K562 (cell line): Measurements from ENCODE around the gene AFF3. TPM values are rescaled to one million over a fixed set of nuclear protein-coding genes. Genes with fewer than 3 reads are reported as not detected.

Experiments
- ATAC-seq: fragments of 200-7000 bp; cut with Tn5 transposase; 3 replicates; pipeline ENCODE4 v1.9.1; 2020; ENCODE audit warnings: moderate library complexity
- BruUV-seq: library from RNA; stranded (reverse); fragments of 400-500 nt; replicated peaks from 2 replicates; lab custom pipeline; 2021; lab: Mats Ljungman, UMichigan
- CTCF ChIA-PET: fragments of 300-600 bp; formaldehyde crosslinking; extraction: SDS; loops from one replicate; lab custom pipeline; 2021; ENCODE audit warnings: low intra/inter-chr PET ratio; lab: Yijun Ruan, JAX
- POLR2A ChIA-PET: fragments of 300-600, 350-650 bp; sonication (Branson Sonifier 250); formaldehyde crosslinking; extraction: SDS; loops from one replicate; lab custom pipeline; 2021; ENCODE audit warnings: antibody characterized with exemption, inconsistent platforms; lab: Yijun Ruan, JAX
- DNase-seq, 4 experiments: peaks; one replicate each; pipeline versions ENCODE4 v3.0.0 to v3.0.0-alpha.2; 2011 to 2018; ENCODE audit warnings: low spot score in 3 of 4, mixed read lengths in 3 of 4; ENCODE audit errors: extremely low read depth in 1 of 4
- FAIRE-seq: peaks from 2 replicates; lab custom pipeline; 2011; peaks lifted over from hg19 to GRCh38; lab: Jason Lieb, UNC
- H2AFZ ChIP-seq: 2 replicates; pipeline ENCODE4 v1.6.0; 2011; ENCODE audit warnings: low read depth, low read length, control low read depth, inconsistent platforms
- H3K27ac ChIP-seq: fragments of 200-600 bp; 3 replicates; pipeline ENCODE4 v1.8.0; 2011; ENCODE audit warnings: low read depth, mild to moderate bottlenecking, control low read depth, inconsistent platforms, low read length, moderate library complexity, mixed read lengths; ENCODE audit errors: extremely low read depth
- H3K27me3 ChIP-seq, 2 experiments: fragments of 300-600 bp in 1 of 2; 2 replicates in 1 of 2; 3 replicates in 1 of 2; pipeline versions ENCODE4 v1.6.0 to v1.8.0; 2011; ENCODE audit warnings: inconsistent platforms in 2 of 2, low read length in 2 of 2, mild to moderate bottlenecking in 1 of 2, mixed read lengths in 1 of 2, moderate library complexity in 1 of 2; ENCODE audit not compliant: control insufficient read depth in 2 of 2, insufficient read depth in 2 of 2
- H3K36me3 ChIP-seq: fragments of 300-600 bp; 3 replicates; pipeline ENCODE4 v1.8.0; 2011; ENCODE audit warnings: mild to moderate bottlenecking, low read length, inconsistent platforms; ENCODE audit not compliant: control insufficient read depth, insufficient read depth
- H3K4me1 ChIP-seq, 2 experiments: fragments of 200-600 bp in 1 of 2; replicated peaks in 1 of 2; 2 replicates in 1 of 2; 3 replicates in 1 of 2; pipeline versions ENCODE4 v1.5.1 to v1.8.0; 2011; ENCODE audit warnings: inconsistent platforms in 2 of 2, low read length in 2 of 2, mild to moderate bottlenecking in 1 of 2, mixed read lengths in 1 of 2, moderate library complexity in 1 of 2; ENCODE audit not compliant: control insufficient read depth in 2 of 2, insufficient read depth in 2 of 2
- H3K4me2 ChIP-seq: 2 replicates; pipeline ENCODE4 v1.6.1; 2011; ENCODE audit warnings: low read length, control low read depth, inconsistent platforms, mixed read lengths; ENCODE audit not compliant: insufficient read depth
- H3K4me3 ChIP-seq: fragments of 200-600 bp; sonication (generic), shearing (Covaris generic); 2 replicates; pipeline ENCODE4 v1.5.1; 2016; ENCODE audit warnings: control low read depth, inconsistent platforms
- H3K79me2 ChIP-seq: fragments of 200-600 bp; 3 replicates; pipeline ENCODE4 v1.8.0; 2011; ENCODE audit warnings: low read length, inconsistent platforms; ENCODE audit not compliant: control insufficient read depth, insufficient read depth
- H3K9ac ChIP-seq, 2 experiments: 2 replicates each; pipeline versions ENCODE4 v1.6.0 to v1.6.1; 2011; ENCODE audit warnings: low read depth in 2 of 2, low read length in 2 of 2, control low read depth in 1 of 2, inconsistent platforms in 1 of 2, mild to moderate bottlenecking in 1 of 2, mixed read lengths in 1 of 2; ENCODE audit not compliant: insufficient read depth in 1 of 2
- H3K9me1 ChIP-seq: one replicate; pipeline ENCODE4 v1.6.0; 2011; ENCODE audit warnings: inconsistent platforms, mild to moderate bottlenecking, low read length, moderate library complexity; ENCODE audit not compliant: control insufficient read depth, insufficient read depth
- H3K9me3 ChIP-seq: replicated peaks from 2 replicates; pipeline ENCODE4 v1.5.1; 2011; ENCODE audit warnings: low read depth, low read length, inconsistent platforms; ENCODE audit not compliant: control insufficient read depth, insufficient read depth
- H4K20me1 ChIP-seq: replicated peaks from 2 replicates; pipeline ENCODE4 v1.6.1; 2011; ENCODE audit warnings: low read length, inconsistent platforms, mixed read lengths; ENCODE audit not compliant: control insufficient read depth, insufficient read depth
- FOXJ2 ChIP-seq: fragments of 200-800 bp; sonication (Bioruptor generic); IDR thresholded peaks from 2 replicates; pipeline ENCODE4 v1.6.1; 2016; ENCODE audit warnings: missing genetic modification characterization, missing compliant biosample characterization
- GATA2 ChIP-seq: sonication (generic); formaldehyde crosslinking; IDR thresholded peaks from 2 replicates; pipeline ENCODE4 v1.4.0; 2020; ENCODE audit warnings: mild to moderate bottlenecking, missing genetic modification reagents
- HIVEP1 ChIP-seq: fragments of 250-450 bp; sonication (Bioruptor Pico); IDR thresholded peaks from 2 replicates; pipeline ENCODE4 v1.4.0; 2020; ENCODE audit warnings: mild to moderate bottlenecking
- HNRNPL ChIP-seq: fragments of 200-400 bp; formaldehyde crosslinking; IDR thresholded peaks from 2 replicates; pipeline ENCODE4 v1.6.1; 2017; ENCODE audit warnings: low read depth, mild to moderate bottlenecking, low read length
- KLF13 ChIP-seq: fragments of 450-650 bp; IDR thresholded peaks from 2 replicates; pipeline ENCODE4 v1.6.1; 2016; ENCODE audit warnings: missing genetic modification characterization, low read depth, mild to moderate bottlenecking, missing compliant biosample characterization, moderate library complexity, borderline replicate concordance
- NFYB ChIP-seq: IDR thresholded peaks from 2 replicates; pipeline ENCODE4 v1.6.1; 2011; ENCODE audit warnings: mild to moderate bottlenecking, moderate library complexity; ENCODE audit not compliant: insufficient read length; ENCODE audit errors: extremely low read depth
- YBX1 ChIP-seq: fragments of 450-650 bp; IDR thresholded peaks from 2 replicates; pipeline ENCODE4 v1.7.1; 2016; ENCODE audit warnings: mild to moderate bottlenecking
- ZBTB17 ChIP-seq: fragments of 450-650 bp; formaldehyde crosslinking; IDR thresholded peaks from 2 replicates; pipeline ENCODE4 v1.4.0; 2020; ENCODE audit warnings: mild to moderate bottlenecking
- ZNF280A ChIP-seq: fragments of 450-650 bp; IDR thresholded peaks from 2 replicates; pipeline ENCODE4 v1.6.1; 2018; ENCODE audit warnings: mild to moderate bottlenecking, low read depth; ENCODE audit not compliant: partially characterized antibody
- WGBS: fragments of 100-300 bp; shearing (Covaris generic); methylation state at CpG from one replicate; pipeline ENCODE4 v1.1.6; 2016; ENCODE audit warnings: low coverage, mixed read lengths; ENCODE audit not compliant: insufficient coverage; ENCODE audit errors: missing lambda C conversion rate; 5-methylcytosine and 5-hydroxymethylcytosine counted together
- in situ Hi-C: fragments of 300-500 bp; cut with MboI; formaldehyde crosslinking; loops from 4 replicates; pipeline ENCODE4 v1.15.0; 2018; ENCODE audit warnings: inconsistent platforms, mixed read lengths
- intact Hi-C: fragments of 100-400 bp; cut with micrococcal nuclease; formaldehyde crosslinking; loops from 2 replicates; pipeline ENCODE4 v1.14.2; 2022
- polyA plus RNA-seq, 8 experiments: library from polyadenylated mRNA; depleted of rRNA in 4 of 8; stranded (reverse) in 5 of 8; unstranded in 3 of 8; fragments of >200 nt; fragmentation: Nextera tagmentation in 2 of 8; fragmentation: Illumina TruSeq in 1 of 8; extraction: Ambion mirVana in 2 of 8; extraction: Trizol in 1 of 8; gene quantifications; 2 replicates each; pipeline versions ENCODE4 v1.2.1 to v1.2.3, GENCODE V29; 2011 to 2014; ENCODE audit warnings: inconsistent platforms in 1 of 8, missing spikeins in 1 of 8
- total RNA-seq, 7 experiments: library from RNA; depleted of rRNA in 6 of 7; stranded (reverse); fragments of >200 nt in 6 of 7; fragmentation: Illumina TruSeq in 2 of 7; extraction: Trizol in 2 of 7; gene quantifications; 2 replicates each; pipeline versions ENCODE4 v1.2.1 to v1.2.3, GENCODE V29; 2011 to 2021; ENCODE audit warnings: low replicate concordance in 1 of 7

AFF3 gene
- total and polyA plus RNA-seq, 9 of the 15 experiments (the other 6 are each of a cell fraction or from before 2014, with no cell fraction given): 0.02 to 0.11 TPM; not detected in 7

DNA sequence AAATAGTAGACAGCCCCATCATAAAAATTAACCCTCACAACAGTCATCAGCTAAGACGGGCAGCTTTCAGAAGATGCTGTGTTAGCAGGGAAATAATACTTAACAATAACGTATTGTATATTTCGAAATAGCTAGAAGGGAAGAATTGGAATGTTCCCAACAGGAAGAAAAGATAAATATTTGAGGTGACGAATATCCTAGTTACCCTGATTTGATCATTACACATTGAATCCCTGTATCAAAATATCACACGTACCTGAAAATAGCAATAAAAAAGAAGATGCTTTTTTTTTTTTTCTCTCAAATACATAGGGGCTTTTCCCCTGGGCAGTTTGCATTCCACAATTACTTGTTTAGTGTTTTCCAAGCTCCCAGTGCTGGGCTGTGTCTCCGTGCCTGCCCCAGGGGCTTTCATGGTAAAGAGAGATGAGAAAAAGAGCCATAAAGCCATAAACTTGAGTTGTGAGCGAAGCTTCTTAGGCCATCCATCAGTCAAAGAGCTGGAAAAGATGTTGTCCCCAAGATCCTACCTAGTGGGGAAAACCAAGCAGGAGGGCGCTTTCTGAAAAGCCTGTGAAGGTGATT, 469.5 kb downstream of the AFF3 start (continued):
- no peak for TF ChIP-seq ZNF280A
- no peak for TF ChIP-seq HNRNPL
- TF ChIP-seq YBX1: no peak
- no peak for TF ChIP-seq HIVEP1 (CRISPR knock-in tag)
- TF ChIP-seq KLF13 (tag): no peak
- TF ChIP-seq GATA2 (CRISPR knock-in tag): no peak
- no peak for TF ChIP-seq NFYB

DNA sequence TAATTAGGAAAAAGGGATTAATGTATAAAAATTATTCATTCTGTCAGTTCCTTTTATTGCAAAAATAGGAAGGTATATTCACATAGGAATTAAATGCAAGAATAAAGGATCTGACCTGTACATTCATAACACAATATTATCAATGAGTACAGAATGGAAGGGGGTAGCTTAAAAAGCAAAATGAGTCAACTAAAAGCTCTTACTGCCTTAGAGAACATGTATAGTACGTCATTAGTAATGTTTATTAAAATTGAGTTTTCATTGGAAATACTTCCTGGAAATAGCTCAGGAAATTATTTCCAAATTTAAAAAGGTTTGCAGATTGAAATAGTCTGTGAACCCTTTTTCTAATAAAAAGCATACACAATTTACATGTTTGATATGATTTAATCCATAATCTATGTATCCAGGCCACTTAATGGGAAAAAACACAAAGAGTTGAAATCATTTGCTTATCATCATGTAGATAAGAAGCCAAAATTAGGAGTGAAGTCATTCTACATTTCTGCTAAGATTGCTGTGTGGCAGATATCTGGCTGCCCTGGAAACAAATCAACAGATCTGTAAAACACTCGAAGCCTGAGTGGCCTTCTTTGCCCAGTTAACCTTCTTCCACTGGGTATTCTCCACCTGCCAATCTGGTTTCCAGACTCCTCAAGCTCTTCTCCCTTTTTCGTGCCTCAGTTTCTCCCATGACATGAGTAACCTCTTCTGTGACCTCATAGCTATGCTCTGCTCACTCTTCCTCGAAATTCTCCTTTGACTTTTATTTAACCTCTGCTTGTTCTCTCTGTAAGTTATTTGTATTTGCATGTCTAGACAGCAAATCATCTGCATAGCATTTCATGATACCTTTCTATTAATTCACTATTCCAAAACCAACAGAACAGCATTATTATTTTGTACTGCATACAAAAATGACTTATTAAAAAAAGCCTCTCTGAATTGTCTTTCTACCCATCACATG, 471.3 kb downstream of the AFF3 start:
- Histone ChIP-seq H3K9me1 (no peaks in the 10 kb centered on the region), H4K20me1 (no peaks in the 10 kb centered on the region)
- ATAC-seq: no peak
- intact Hi-C loops: no loop called here
- CTCF ChIA-PET: no interaction called here
- no peak for TF ChIP-seq ZBTB17 (CRISPR knock-in tag)
- TF ChIP-seq FOXJ2 (tag): peak; percentile 91
- TF ChIP-seq, all 486 proteins: peak for 1
- H3K4me1 ChIP-seq: no peaks in the 10 kb centered on the region
- H3K9me3 ChIP-seq: no peaks in the 10 kb centered on the region
- H3K4me2 ChIP-seq: no peak overlapping the region
- in situ Hi-C loops: no loop called here
- POLR2A ChIA-PET: no interaction called here
- no peak overlapping the region for H2AFZ ChIP-seq
- DNase-seq (no peak), FAIRE-seq (no peak)
- no peak overlapping the region for H3K9ac ChIP-seq
- 0% methylated on average over 4 of the region's 4 CpGs for WGBS
- peaks cover 15 to 26% of the 10 kb centered on the region in 2 experiments for H3K27me3 ChIP-seq
- no peak overlapping the region for H3K4me3 ChIP-seq
- no peaks in the 10 kb centered on the region for H3K36me3 ChIP-seq
- H3K79me2 ChIP-seq: no peaks in the 10 kb centered on the region
- no peak overlapping the region for H3K27ac ChIP-seq
- BruUV-seq: no TSS peak
